RPMI8226 (cell line): ENCODE results near the gene RETREG2.
"Not testable (repeated sequence)": the region's sequence is repeated elsewhere in the genome, so short reads cannot be mapped to it uniquely, and the experiment has no call there.

ENCODE experiments used
- DNase-seq: peaks from one replicate; pipeline ENCODE4 v3.0.0-alpha.2; 2015

Gene RETREG2

DNA sequence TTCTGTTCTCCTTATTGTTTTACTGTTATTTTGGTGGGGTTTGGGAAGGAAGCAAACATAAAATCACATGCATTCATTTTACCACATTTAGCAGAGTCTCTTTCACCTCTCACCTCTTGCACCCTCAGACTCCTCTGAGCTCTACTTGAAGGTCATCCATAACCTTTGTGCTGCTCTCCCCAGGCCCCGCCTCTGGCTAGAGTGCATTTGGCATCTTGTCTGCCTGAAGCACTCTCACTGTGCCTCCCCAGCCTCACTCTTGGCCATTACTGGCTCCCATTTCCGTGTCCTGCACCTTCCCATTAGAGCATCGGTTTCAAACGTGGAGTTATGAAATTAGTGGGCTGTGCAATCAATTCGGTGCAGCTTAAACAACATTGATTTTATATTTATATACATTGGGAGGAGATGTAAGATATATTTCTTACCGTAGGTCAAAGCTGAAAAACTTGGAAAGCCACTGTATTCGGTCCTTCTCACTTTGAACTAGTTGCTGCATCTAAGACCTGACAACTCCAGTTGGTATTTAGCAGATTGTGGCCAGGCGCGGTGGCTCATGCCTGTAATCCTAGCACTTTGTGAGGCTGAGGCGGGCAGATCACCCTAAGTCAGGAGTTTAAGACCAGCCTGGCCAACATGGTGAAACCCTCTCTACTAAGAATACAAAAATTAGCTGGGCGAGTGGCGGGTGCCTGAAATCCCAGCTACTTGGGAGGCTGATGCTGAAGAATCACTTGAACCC is 21.6 kb downstream of the RETREG2 start:
- DNase-seq, result no peak

DNA sequence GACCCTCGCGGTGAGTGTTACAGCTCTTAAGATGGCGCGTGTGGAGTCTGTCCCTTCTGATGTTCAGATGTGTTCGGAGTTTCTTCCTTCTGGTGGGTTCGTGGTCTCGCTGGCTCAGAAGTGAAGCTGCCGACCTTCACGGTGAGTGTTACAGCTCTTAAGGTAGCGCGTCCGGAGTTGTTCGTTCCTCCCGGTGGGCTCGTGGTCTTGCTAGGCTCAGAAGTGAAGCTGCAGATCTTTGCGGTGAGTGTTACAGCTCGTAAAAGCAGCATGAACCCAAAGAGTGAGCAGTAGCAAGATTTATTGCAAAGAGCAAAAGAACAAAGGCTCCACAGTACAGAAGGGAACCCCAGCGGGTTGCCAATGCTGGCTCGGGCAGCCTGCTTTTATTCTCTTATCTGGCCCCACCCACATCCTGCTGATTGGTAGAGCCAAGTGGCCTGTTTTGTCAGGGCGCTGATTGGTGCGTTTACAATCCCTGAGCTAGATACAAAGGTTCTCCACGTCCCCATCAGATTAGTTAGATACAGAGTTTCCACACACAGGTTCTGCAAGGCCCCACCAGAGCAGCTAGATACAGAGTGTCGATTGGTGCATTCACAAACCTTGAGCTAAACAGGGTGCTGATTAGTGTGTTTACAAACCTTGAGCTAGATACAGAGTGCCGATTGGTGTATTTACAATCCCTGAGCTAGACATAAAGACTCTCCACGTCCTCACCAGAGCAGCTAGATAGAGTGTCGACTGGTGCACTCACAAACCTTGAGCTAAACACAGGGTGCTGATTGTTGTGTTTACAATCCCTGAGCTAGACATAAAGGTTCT is 22.6 kb downstream of the RETREG2 start:
- DNase-seq, result not testable (repeated sequence)

DNA sequence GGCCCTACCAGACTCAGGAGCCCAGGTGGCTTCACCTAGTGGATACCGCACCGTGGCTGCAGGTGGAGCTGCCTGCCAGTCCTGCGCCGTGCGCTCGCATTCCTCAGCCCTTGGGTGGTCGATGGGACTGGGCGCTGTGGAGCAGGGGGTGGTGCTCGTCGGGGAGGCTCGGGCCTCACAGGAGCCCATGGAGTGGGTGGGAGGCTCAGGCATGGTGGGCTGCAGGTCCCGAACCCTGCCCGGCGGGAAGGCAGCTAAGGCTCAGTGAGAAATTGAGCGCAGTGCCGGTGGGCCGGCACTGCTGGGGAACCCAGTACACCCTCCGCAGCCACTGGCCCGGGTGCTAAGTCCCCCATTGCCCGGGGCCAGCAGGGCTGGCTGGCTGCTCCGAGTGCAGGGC is 23.3 kb downstream of the RETREG2 start:
- not testable (repeated sequence) for DNase-seq

DNA sequence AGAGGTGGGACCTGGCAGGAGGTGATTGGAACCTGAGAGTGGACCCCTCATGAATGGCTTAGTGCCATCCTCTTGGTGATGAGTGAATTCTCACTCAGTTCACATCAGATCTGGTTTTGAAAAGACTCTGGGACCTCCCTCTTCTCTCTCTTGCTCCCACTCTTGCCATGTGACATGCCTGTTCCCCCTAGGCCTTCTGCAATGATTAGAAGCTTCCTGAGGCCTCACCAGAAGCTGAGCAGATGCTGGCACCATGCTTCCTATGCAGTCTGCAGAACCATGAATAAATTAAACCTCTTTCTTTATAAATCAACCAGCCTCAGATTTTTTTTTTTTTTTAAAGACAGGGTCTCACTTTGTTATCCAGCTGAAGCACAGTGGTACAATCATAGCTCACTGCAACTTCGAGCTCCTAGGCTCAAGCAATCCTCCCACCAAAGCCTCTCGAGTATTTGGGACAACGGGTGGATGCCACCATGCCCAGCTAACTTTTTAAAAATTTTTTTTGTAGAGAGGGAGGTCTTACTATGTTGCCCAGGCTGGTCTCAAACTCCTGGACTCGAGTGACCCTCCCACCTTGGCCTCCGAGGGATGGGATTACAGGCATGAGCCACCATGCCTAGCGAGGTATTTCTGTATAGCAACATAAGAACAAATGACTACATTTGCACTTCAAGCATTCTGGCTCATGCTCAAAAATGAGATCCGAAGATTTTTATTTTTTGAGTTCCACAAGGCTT is 26.5 kb downstream of the RETREG2 start:
- DNase-seq, result no peak

- DNase-seq, result no peak
Observed at GRCh38 chr2:219205165-219205538, 27.1 kb downstream of the RETREG2 start.

GRCh38 chr2:219205981-219206327 is 27.9 kb downstream of the RETREG2 start:
- no peak for DNase-seq

- peak; percentile 93 for DNase-seq
Observed at GRCh38 chr2:219206328-219207133, 28.5 kb downstream of the RETREG2 start, which contains the start of gene ZFAND2B. ZFAND2B (plus strand) TSS chr2:219206782; CDS start chr2:219206988, 206 bp downstream.

DNA sequence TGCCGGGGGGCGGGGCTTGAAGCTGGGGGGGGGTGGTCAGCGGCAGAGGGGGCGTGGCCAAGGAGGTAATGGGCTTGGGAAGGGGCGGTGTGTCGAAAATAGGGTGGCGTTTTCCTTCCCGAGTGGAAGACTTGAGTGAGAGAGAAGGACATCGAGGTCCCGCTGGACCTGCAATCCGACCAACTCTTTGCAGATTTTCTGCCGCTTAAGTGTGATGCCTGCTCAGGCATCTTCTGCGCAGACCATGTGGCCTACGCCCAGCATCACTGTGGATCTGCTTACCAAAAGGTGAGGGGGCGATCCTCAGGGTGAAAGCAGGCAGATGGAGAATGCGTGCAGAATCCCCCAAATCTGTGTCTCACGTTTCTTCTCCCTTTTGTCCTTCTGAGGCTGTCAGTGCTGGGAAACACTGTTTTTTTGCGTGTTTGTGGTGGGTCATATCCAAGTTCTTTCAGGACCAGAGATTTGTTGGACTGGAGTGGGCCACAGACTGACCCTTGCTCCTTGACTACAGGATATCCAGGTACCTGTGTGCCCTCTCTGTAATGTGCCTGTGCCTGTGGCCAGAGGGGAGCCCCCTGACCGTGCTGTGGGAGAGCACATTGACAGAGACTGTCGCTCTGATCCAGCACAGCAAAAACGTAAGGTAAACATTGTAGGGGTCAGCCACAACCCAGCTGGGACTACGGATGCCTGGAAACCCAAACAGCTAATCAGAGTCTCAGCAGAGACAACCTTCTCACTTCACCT is 29.2 kb downstream of the RETREG2 start:
- DNase-seq, result no peak

- no peak for DNase-seq
Observed at GRCh38 chr2:219207884-219208740, 30.0 kb downstream of the RETREG2 start.

DNA sequence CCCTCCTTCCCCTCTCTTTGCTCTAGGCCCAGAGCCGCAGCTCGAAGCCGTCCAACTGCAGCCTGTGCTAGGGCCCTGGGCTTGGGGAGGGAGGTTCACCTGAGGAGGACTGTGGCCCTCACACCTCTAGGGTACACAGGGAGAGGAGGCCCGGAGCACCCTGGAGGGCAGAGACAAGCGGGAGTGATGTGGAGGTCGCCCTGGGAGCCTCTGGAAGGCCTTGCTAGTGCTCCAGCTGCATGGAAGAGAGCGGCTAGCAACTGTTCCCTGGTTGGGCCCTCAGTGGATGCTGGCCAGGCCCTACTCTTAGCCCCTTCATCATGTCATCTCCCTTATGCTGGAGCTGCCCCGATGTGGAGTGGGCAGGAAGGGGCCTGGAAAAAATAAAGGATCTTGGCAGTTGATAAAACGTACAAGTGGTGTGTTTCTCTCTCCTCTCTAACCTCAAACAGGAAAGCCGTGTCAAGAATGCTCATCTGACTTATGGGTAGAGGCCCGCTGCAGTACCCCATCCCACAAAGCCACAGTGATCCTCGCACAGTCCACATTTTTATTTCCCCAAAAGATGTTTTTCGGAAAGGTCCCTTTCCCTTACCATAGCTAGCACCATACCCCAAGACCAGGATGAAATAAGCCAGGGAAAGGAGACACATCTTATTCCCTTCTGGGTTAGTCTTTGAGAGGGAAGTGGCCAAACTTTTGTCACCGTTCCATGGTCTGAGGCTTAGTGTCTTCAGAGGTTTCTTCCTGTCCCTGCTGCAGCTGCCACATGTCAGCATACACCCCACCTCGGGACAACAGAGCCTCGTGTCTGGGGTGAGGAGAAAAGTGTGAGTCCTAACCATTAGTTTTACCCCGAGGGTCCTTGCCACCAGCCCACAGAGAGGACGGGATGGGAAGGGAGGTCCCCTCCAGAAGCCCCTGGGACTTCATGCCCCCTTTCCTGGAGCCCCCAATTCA is 31.4 kb downstream of the RETREG2 start:
- DNase-seq, result no peak

DNA sequence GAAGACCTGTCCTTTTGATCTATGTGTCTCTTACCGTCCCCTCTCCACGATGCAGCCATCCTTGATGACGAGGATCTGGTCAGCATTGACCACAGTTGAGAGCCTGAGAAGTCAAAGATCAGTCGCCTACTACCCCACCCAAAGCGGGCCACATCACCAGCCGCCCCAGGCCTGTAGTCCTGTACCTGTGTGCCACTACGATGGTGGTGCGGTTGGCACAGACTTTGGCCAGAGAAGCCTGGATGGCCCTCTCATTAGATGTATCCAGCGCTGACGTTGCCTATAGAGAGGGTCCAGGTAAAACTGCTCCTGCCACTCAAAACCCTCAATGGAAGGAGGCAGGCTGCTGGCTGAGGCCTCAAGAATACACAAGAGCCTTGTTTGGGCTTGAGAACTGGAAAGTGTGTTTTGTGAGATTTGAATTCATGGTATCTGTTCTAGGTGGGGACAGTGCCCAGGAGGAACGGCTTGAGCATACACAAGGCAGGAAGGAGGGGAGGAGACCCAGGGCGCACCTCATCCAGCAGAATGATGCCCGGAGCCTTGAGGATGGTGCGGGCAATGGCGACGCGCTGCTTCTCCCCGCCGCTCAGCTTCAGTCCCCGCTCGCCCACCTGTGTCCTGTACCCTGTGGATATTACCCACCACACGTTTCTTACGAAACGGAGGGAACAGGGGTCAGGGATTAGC is 32.3 kb downstream of the RETREG2 start:
- DNase-seq, result no peak

DNA sequence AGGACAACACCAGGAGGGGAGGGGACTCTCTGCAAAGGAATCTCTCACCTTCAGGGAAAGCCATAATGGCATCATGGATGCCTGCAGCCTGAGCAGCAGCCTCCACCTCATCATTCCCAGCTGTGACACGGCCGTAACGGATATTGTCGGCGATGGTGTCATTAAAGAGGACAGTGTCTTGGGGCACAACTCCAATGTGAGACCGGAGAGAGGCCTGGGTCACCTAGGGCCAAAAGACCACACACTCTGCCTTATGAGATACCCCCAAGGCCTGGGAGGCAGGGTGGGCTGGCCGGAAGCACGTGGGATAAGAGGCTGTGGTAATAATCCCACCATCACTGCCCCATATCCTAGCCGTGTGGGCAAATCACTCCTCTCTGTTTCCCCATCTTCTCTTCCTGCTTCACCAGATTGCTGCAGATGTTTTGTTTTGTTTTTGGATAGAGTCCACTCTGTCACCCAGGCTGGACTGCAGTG is 32.8 kb downstream of the RETREG2 start:
- DNase-seq, result no peak

- no peak for DNase-seq
Observed at GRCh38 chr2:219213026-219213415, 34.9 kb downstream of the RETREG2 start.

- no peak for DNase-seq
Observed at GRCh38 chr2:219213486-219214071, 35.5 kb downstream of the RETREG2 start.

GRCh38 chr2:219214141-219214540 is 36.1 kb downstream of the RETREG2 start:
- no peak for DNase-seq

DNA sequence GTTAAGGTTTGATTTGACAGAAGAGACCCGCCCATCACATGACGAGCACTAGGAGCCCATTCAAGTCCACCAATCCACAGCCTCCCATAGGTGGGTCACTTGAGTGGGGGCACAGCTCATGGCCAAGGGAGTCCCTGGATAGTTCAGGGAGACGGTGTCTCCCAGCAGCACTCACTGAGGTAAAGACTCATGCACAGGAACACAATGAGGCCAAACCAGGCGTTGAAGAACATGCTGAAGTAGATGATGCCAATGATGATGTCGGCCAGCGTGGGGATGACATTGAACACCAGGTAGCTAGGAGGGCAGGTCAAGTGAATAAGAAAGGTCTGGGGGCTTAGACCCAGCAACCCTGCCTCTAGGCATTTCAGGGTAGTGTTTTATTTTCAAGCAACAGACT is 36.7 kb downstream of the RETREG2 start:
- DNase-seq, result no peak

DNA sequence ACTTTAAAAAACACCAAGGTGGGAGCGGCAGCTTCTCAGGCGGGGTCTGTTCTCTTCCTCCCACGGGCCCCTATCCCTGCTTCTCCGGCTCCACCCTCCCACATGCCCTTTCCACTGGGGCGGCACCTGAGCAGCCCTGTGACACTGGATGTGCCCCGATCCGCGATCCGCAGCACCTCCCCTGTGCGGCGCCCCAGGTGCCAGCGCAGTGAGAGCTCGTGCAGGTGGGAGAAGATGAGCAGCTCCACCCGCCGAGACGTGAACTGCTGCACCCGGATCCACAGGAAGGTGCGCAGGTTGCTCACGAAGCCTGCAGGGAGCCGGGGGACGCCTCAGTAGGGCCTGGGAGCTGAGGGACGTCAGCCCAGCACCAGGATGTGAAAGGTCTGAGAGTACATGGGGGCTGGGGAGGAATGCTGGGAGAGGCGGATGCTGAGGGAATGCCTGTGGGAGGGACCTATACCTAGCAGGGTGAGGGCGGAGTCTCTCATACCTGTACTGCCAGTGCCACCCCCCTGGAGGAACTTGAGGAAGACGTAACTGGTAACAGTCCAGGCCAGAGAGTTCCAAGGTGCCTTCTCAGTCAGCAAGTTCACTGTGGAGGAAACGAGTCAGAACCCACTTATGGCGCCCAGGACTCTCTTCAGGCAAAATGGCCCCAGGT is 37.9 kb downstream of the RETREG2 start:
- DNase-seq, result no peak

GRCh38 chr2:219216535-219216915 is 38.5 kb downstream of the RETREG2 start:
- DNase-seq, result no peak
